Left lung (tissue), 10 donors: Measurements from ENCODE around the gene ABCA13. TPM values are rescaled to one million over a fixed set of nuclear protein-coding genes. Genes with fewer than 3 reads are reported as not detected.
A peak's percentile ranks its signal among the peaks of the same experiment; 100 is the strongest.

Experiments
- ATAC-seq: fragments of 200-7000 bp; cut with Tn5 transposase; one replicate; pipeline ENCODE4 v1.9.1; 2020; ENCODE audit warnings: moderate library complexity
- DNase-seq, 4 donors: peaks; one replicate each; pipeline ENCODE4 v3.0.0-alpha.2; 2013 to 2020
- H3K27ac ChIP-seq, 2 donors: fragments of 200-600 bp; sonication (generic) in 1 of 2; one replicate each; pipeline versions ENCODE4 v1.5.0 to v1.8.0; 2020 to 2021
- H3K27me3 ChIP-seq, 2 donors: fragments of 200-600 bp; sonication (generic) in 1 of 2; one replicate each; pipeline versions ENCODE4 v1.5.0 to v1.8.0; 2020 to 2021
- H3K36me3 ChIP-seq, 2 donors: fragments of 200-600 bp; sonication (generic) in 1 of 2; one replicate each; pipeline versions ENCODE4 v1.5.0 to v1.8.0; 2020 to 2021
- H3K4me1 ChIP-seq, 2 donors: fragments of 200-600 bp; one replicate each; pipeline ENCODE4 v1.8.0; 2021
- H3K4me3 ChIP-seq, 2 donors: fragments of 200-600 bp; sonication (generic) in 1 of 2; one replicate each; pipeline versions ENCODE4 v1.5.0 to v1.8.0; 2020 to 2021; ENCODE audit warnings: mild to moderate bottlenecking in 1 of 2
- H3K9me3 ChIP-seq, 2 donors: fragments of 200-600 bp; sonication (generic) in 1 of 2; one replicate each; pipeline versions ENCODE4 v1.5.0 to v1.8.0; 2020 to 2021
- intact Hi-C, 2 donors: fragments of 100-400 bp; cut with DNase I; formaldehyde crosslinking; loops; one replicate each; pipeline versions ENCODE4 v1.11.2 to v1.14.2; 2022
- polyA plus RNA-seq, 6 donors: library from polyadenylated mRNA; unstranded; fragments of 120-200 nt; gene quantifications; one replicate each; pipeline ENCODE4 v1.2.1, GENCODE V29; 2013; ENCODE audit not compliant: insufficient read length in 6 of 6
- total RNA-seq, 2 donors: library from RNA; stranded (reverse); fragmentation: NEBNext Ultra II Directional; extraction: Animal tissue kit (Norgen Biotek cat#: 25700); gene quantifications; one replicate each; pipeline ENCODE4 v1.2.1, GENCODE V29; 2021
- TF ChIP-seq, protein P1 (sequence below), 2 donors: fragments of 200-600 bp; sonication (generic) in 1 of 2; IDR thresholded peaks; one replicate each; pipeline versions ENCODE4 v1.5.0 to v1.8.0; 2021; ENCODE audit warnings: antibody characterized with exemption in 2 of 2
- donor health status: DM: no; HTN: yes; CAD: no.
- donor health status: DM: no; HTN: no; CAD: no.

Gene ABCA13
- total and polyA plus RNA-seq, 8 donors = 0.55 to 2.9 (median 1.7) TPM

GRCh38 chr7:48321319-48322010 lies 150.2 kb downstream of the ABCA13 start:
- ATAC-seq (no peak), DNase-seq (no peak)

DNA sequence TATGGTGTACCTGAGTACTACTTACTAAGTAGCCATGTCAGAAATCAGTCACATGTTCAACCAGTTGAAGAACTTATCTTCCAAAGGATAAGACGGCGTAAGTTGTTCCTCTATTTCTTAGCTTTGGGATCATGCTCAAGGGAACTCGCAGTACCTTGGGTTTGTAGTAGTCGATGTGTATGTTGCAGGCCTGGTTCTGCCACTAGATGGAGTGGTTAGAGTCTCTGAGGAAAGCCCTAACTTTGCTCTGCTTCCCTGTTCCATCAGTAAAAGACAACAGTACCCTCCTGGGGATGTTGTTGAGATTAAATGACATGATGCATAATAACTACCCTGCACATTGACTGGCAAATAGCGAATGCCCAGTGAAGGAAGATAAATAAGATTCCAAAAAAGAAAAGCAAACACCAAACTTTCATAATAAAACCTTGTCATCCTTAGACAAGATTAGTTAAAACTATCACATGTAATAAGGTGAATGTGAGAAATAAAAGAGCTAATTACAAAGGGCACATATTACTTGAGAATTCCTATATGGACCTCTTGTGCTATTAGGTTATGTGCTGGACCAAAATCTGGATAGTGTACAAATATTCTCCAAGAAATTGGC lies 165.9 kb downstream of the ABCA13 start:
- H3K4me1 ChIP-seq = no peaks in the 10 kb centered on the region
- intact Hi-C loops = no loop called here
- TF ChIP-seq, protein P1, sequence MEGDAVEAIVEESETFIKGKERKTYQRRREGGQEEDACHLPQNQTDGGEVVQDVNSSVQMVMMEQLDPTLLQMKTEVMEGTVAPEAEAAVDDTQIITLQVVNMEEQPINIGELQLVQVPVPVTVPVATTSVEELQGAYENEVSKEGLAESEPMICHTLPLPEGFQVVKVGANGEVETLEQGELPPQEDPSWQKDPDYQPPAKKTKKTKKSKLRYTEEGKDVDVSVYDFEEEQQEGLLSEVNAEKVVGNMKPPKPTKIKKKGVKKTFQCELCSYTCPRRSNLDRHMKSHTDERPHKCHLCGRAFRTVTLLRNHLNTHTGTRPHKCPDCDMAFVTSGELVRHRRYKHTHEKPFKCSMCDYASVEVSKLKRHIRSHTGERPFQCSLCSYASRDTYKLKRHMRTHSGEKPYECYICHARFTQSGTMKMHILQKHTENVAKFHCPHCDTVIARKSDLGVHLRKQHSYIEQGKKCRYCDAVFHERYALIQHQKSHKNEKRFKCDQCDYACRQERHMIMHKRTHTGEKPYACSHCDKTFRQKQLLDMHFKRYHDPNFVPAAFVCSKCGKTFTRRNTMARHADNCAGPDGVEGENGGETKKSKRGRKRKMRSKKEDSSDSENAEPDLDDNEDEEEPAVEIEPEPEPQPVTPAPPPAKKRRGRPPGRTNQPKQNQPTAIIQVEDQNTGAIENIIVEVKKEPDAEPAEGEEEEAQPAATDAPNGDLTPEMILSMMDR (IDR thresholded peaks at IDR 0.05) = peak in 1 of 2 donors; percentile 34
- no peaks in the 10 kb centered on the region for H3K9me3 ChIP-seq
- no peak overlapping the region for H3K27ac ChIP-seq
- ATAC-seq = peak; percentile 62
- H3K4me3 ChIP-seq = no peak overlapping the region
- DNase-seq = peak in 2 of 4 donors; percentile 7 to 35
- H3K27me3 ChIP-seq = no peaks in the 10 kb centered on the region
- H3K36me3 ChIP-seq = peaks cover 0 to 4% of the 10 kb centered on the region in 2 donors

More at GRCh38 chr7:48321319-48322010, 150.2 kb downstream of the ABCA13 start:
- TF ChIP-seq, protein P1 (IDR thresholded peaks at IDR 0.05) = no peak
- Histone ChIP-seq H3K36me3 (peaks cover 0 to 13% of the 10 kb centered on the region in 2 donors), H3K27ac (no peak overlapping the region), H3K4me1 (no peaks in the 10 kb centered on the region), H3K9me3 (peaks cover 0 to 17% of the 10 kb centered on the region in 2 donors), H3K27me3 (no peaks in the 10 kb centered on the region), H3K4me3 (no peak overlapping the region)
- intact Hi-C loops = no loop called here

DNA sequence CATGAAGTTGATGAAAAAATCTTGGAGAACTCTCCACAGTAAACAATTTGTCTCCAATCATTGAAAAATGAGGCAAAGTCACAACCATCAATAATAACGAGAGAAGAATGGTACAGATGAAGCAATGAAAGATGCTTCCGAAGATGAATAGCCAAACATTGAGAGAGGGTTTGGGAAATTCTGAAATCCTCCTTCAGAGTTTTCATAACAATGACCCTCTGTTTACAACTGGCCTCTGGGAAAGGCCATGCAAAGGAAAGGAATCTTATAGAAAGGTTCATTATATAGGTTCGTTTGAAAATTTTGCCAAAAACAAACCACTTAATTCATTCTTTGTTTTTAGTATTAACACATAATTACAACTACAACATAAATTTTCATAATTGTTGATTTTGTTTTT lies 166.5 kb downstream of the ABCA13 start:
- ATAC-seq (no peak), DNase-seq (no peak)
- H3K27ac ChIP-seq = no peak overlapping the region
- H3K27me3 ChIP-seq = no peaks in the 10 kb centered on the region
- TF ChIP-seq, protein P1 (IDR thresholded peaks at IDR 0.05) = no peak
- no peak overlapping the region for H3K4me3 ChIP-seq
- no peaks in the 10 kb centered on the region for H3K9me3 ChIP-seq
- no peaks in the 10 kb centered on the region for H3K4me1 ChIP-seq
- intact Hi-C loops = no loop called here
- H3K36me3 ChIP-seq = peaks cover 0 to 4% of the 10 kb centered on the region in 2 donors

DNA sequence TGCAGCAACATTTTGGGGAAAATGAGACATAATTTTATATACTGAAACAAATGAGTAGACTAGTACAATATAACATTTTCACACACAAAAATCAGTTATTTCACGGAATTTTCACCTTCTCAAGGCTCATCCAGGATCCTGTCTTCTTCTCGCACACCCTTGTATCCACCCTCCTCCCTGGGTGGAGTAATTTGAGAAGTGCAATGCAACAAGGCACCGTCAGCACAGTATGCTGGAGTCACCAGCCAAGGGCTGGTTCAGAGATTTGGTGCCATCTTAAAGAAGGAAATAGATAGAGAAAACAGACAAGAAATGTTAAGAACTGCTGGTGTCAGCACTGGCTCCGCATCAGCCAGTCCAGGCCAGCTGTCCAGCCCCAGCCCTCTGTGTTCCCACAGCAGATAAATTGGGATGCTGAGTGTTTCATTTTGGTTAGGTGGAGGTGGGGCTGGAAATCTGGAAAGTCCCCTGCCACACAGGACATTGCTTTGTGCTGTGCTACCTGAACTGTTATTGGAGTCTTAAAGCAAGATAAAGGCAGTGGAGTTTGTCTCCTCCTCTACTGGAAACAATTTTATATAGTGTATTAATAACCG lies 176.1 kb downstream of the ABCA13 start:
- Histone ChIP-seq H3K27ac (no peak overlapping the region), H3K4me3 (no peak overlapping the region), H3K4me1 (peaks cover 0 to 6% of the 10 kb centered on the region in 2 donors), H3K36me3 (no peaks in the 10 kb centered on the region), H3K9me3 (no peaks in the 10 kb centered on the region), H3K27me3 (no peaks in the 10 kb centered on the region)
- no peak for DNase-seq
- no peak for ATAC-seq
- TF ChIP-seq, protein P1 (IDR thresholded peaks at IDR 0.05) = no peak
- intact Hi-C loops = no loop called here

DNA sequence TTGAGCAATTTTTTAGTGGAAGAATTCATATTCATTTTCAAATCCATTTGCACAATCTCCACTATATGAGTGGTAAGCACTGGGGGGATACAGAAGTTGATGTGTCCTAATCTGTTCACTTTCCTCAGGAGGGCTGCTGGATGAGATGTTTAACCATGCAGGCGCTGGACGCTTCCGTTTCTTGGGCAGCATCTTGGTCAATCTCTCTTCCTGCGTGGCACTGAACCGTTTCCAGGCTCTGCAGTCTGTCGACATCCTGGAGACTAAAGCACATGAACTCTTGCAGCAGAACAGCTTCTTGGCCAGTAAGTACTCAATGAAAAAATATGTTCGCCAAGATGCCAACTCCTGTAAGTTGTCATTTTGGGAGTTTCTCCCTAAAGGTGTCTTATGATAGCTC lies 179.3 kb downstream of the ABCA13 start:
- no peaks in the 10 kb centered on the region for H3K9me3 ChIP-seq
- intact Hi-C loops = no loop called here
- peak overlapping the region in 1 of 2 donors; percentile 16 for H3K27ac ChIP-seq
- no peak overlapping the region for H3K4me3 ChIP-seq
- DNase-seq = no peak
- no peaks in the 10 kb centered on the region for H3K36me3 ChIP-seq
- TF ChIP-seq, protein P1 (IDR thresholded peaks at IDR 0.05) = no peak
- peaks cover 0 to 6% of the 10 kb centered on the region in 2 donors for H3K4me1 ChIP-seq
- H3K27me3 ChIP-seq = no peaks in the 10 kb centered on the region
- no peak for ATAC-seq
